Fibroblast of skin of abdomen (primary cell): Measurements from ENCODE around the gene PLEKHB1. TPM values are rescaled to one million over a fixed set of nuclear protein-coding genes. Genes with fewer than 3 reads are reported as not detected.
A peak's percentile ranks its signal among the peaks of the same experiment; 100 is the strongest.

Experiments used
- DNase-seq: peaks from one replicate; pipeline ENCODE4 v3.0.0-alpha.2; 2013
- polyA plus RNA-seq, 2 experiments: library from polyadenylated mRNA; unstranded; fragments of 120-200 nt; gene quantifications; one replicate each; pipeline ENCODE4 v1.2.1, GENCODE V29; 2013; ENCODE audit not compliant: insufficient read length in 2 of 2

The PLEKHB1 gene
- polyA plus RNA-seq (2013, experiment 1 of 2; ENCODE audit: insufficient read length), result 0.91 TPM
- 0.83 TPM for polyA plus RNA-seq (2013, experiment 2 of 2; ENCODE audit: insufficient read length)

- DNase-seq, result peak; percentile 12
Observed at GRCh38 chr11:73645972-73646631, at the start of gene PLEKHB1. TSS of gene PLEKHB1 (plus strand) at chr11:73646581. CDS start at chr11:73646609, 28 bp downstream.

- DNase-seq, result no peak
Observed at GRCh38 chr11:73597336-73597955, 48.9 kb upstream of the PLEKHB1 start.

GRCh38 chr11:73597956-73598718 is 48.2 kb upstream of the PLEKHB1 start, which contains the start of gene FAM168A:
TSS of gene FAM168A (minus strand) at chr11:73598112. CDS start at chr11:73468474, 129,638 bp downstream.
- DNase-seq, result peak; percentile 98

GRCh38 chr11:73598719-73599379 is 47.5 kb upstream of the PLEKHB1 start:
- no peak for DNase-seq

GRCh38 chr11:73612601-73613140 is 33.7 kb upstream of the PLEKHB1 start:
- DNase-seq, result no peak

- no peak for DNase-seq
Observed at GRCh38 chr11:73614591-73614990, 31.8 kb upstream of the PLEKHB1 start.

- no peak for DNase-seq
Observed at GRCh38 chr11:73622926-73623593, 23.3 kb upstream of the PLEKHB1 start.

GRCh38 chr11:73623686-73624085 is 22.7 kb upstream of the PLEKHB1 start:
- no peak for DNase-seq

GRCh38 chr11:73625696-73626318 is 20.6 kb upstream of the PLEKHB1 start:
- DNase-seq, result peak; percentile 56

GRCh38 chr11:73629907-73630306 is 16.5 kb upstream of the PLEKHB1 start:
- no peak for DNase-seq

GRCh38 chr11:73632996-73633395 is 13.4 kb upstream of the PLEKHB1 start:
- no peak for DNase-seq

GRCh38 chr11:73633999-73634398 is 12.4 kb upstream of the PLEKHB1 start:
- DNase-seq, result no peak

GRCh38 chr11:73635721-73636120 is 10.7 kb upstream of the PLEKHB1 start:
- DNase-seq, result no peak

- DNase-seq, result no peak
Observed at GRCh38 chr11:73636249-73636648, 10.1 kb upstream of the PLEKHB1 start.

- no peak for DNase-seq
Observed at GRCh38 chr11:73637012-73637411, 9.4 kb upstream of the PLEKHB1 start.

GRCh38 chr11:73640592-73640991 is 5.8 kb upstream of the PLEKHB1 start:
- DNase-seq, result no peak

GRCh38 chr11:73641668-73642067 is 4.7 kb upstream of the PLEKHB1 start:
- DNase-seq, result no peak

- peak; percentile 28 for DNase-seq
Observed at GRCh38 chr11:73645121-73645969, 1.0 kb upstream of the PLEKHB1 start.

- peak; percentile 66 for DNase-seq
Observed at GRCh38 chr11:73647459-73648100, 1.2 kb downstream of the PLEKHB1 start.

GRCh38 chr11:73648121-73648520 is 1.7 kb downstream of the PLEKHB1 start:
- no peak for DNase-seq
